ENCODE measurements around the gene PEX3.

PEX3 gene

GRCh38 chr6:143482593-143482992 lies 32.0 kb downstream of the PEX3 start:
- in situ Hi-C loops (cut with MboI; ENCODE audit: low sequenced_read_pairs, unreplicated experiment), result no loop called here
- DNase-seq (ENCODE audit: low spot score), result no peak

GRCh38 chr6:143485967-143486366 lies 35.4 kb downstream of the PEX3 start:
- TF ChIP-seq CTCF (IDR thresholded peaks at IDR 0.05; ENCODE audit: borderline replicate concordance, control extremely low read depth, extremely low read depth, insufficient read depth, missing control alignments), result no peak
- DNase-seq (ENCODE audit: low spot score), result no peak
- in situ Hi-C loops (cut with MboI; ENCODE audit: low sequenced_read_pairs, unreplicated experiment), result no loop called here

More at GRCh38 chr6:143482593-143482992, 32.0 kb downstream of the PEX3 start:
- no peak for TF ChIP-seq CTCF (IDR thresholded peaks at IDR 0.05; ENCODE audit: borderline replicate concordance, control extremely low read depth, extremely low read depth, insufficient read depth, missing control alignments)

DNA sequence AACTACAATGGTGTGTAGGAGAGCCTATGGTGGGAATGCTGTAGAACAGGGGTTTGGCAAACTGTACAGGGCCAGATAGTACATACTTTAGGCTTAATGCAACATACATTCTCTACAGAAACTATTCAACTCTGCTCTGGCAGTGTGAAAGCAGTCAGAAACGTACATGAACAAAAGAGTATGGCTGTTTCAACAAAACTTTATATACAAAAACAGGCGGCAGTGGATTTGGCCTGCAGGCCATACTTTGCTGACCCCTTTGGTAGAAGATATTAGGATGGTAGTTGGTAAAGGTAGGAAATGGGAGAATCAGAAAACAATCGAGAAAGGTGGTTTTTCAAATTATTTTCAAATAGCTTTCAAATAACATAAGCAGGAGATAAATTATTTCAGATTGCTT lies 36.1 kb downstream of the PEX3 start:
- in situ Hi-C loops (cut with MboI; ENCODE audit: low sequenced_read_pairs, unreplicated experiment), result no loop called here
- DNase-seq (ENCODE audit: low spot score), result no peak
- no peak for TF ChIP-seq CTCF (IDR thresholded peaks at IDR 0.05; ENCODE audit: borderline replicate concordance, control extremely low read depth, extremely low read depth, insufficient read depth, missing control alignments)

DNA sequence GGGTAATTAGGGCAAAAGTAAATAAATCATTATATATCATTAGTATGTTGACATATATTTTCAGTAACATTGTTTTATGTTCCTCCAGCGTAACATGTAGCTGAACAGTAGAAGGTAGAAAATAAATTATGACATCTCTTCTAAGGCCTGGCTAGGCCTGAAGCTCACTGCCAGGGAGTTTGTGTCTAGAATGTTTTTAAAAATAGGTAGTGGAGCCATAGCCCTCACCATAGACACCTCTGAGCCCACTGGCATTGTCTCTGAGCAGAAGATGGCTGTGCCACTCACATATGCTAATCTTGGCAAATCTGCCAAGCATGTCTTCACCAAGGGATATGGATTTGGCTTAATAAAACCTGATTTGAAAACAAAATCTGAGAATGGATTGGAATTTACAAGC lies 39.6 kb downstream of the PEX3 start:
- TF ChIP-seq CTCF (IDR thresholded peaks at IDR 0.05; ENCODE audit: borderline replicate concordance, control extremely low read depth, extremely low read depth, insufficient read depth, missing control alignments), result no peak
- in situ Hi-C loops (cut with MboI; ENCODE audit: low sequenced_read_pairs, unreplicated experiment), result no loop called here
- DNase-seq (ENCODE audit: low spot score), result no peak

- in situ Hi-C loops (cut with MboI; ENCODE audit: low sequenced_read_pairs, unreplicated experiment), result no loop called here
- no peak for TF ChIP-seq CTCF (IDR thresholded peaks at IDR 0.05; ENCODE audit: borderline replicate concordance, control extremely low read depth, extremely low read depth, insufficient read depth, missing control alignments)
- DNase-seq (ENCODE audit: low spot score), result no peak
These were observed 40.2 kb downstream of the PEX3 start for GRCh38 chr6:143490775-143491174.

- no peak for TF ChIP-seq CTCF (IDR thresholded peaks at IDR 0.05; ENCODE audit: borderline replicate concordance, control extremely low read depth, extremely low read depth, insufficient read depth, missing control alignments)
- in situ Hi-C loops (cut with MboI; ENCODE audit: low sequenced_read_pairs, unreplicated experiment), result no loop called here
- no peak for DNase-seq (ENCODE audit: low spot score)
These were observed 46.4 kb downstream of the PEX3 start for GRCh38 chr6:143496974-143497373.

DNA sequence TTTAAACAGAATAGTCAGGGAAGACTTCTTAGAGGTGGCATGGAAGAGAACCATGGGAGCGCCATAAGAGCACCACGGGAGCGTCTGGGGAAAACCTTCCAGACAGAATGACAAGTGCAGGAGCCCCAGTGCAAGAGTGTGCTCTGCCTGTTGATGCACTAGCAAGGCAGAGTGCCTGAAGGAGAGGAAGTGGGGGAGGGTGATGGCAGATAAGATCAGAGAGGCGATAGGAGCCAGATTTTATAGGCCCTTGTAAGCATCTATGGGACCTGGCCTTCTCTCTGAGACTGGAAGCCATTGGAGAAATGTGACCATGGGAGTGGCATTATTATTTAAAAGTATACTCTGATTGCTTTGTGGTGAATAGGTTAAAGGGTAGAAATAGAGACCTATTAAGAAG lies 47.8 kb downstream of the PEX3 start:
- in situ Hi-C loops (cut with MboI; ENCODE audit: low sequenced_read_pairs, unreplicated experiment), result no loop called here
- TF ChIP-seq CTCF (IDR thresholded peaks at IDR 0.05; ENCODE audit: borderline replicate concordance, control extremely low read depth, extremely low read depth, insufficient read depth, missing control alignments), result no peak
- no peak for DNase-seq (ENCODE audit: low spot score)
